Stimulated activated CD8-positive, alpha-beta memory T cell treated with anti-CD3 and anti-CD28 coated beads, Interleukin-12 subunit alpha, Interleukin-12 subunit beta, amount 100 ng/mL, for 4 hours (primary cell): ENCODE results near the gene FARSA.
"Not testable (repeated sequence)": the region's sequence is repeated elsewhere in the genome, so short reads cannot be mapped to it uniquely, and the experiment has no call there.

Experiments
- DNase-seq: peaks from one replicate; pipeline ENCODE4 v3.0.0-alpha.2; 2020; ENCODE audit warnings: low read depth

FARSA gene

GRCh38 chr19:12937093-12937926 lies 3.8 kb upstream of the FARSA start:
- DNase-seq: no peak

DNA sequence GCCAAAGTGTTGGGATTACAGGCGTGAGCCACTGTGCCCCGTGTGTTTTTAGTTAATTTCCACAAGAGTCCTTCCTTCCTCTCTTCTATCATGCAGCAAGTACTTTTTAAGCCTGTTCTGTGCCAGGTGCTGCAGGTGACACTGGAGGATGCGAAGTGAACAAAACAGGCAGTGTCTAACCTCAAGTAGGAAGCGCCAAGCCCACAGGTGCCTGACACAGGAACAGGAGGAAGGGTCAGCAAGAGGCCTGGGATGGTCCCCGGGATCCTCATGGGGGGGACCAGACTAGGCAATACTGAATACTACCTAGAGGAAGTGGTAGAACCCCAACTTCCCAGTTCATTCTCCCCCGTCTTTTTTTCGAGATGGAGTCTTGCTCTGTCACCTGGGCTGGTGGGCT lies 3.1 kb upstream of the FARSA start:
- no peak for DNase-seq

GRCh38 chr19:12935071-12935470 lies 1.6 kb upstream of the FARSA start:
- DNase-seq: no peak

GRCh38 chr19:12932392-12933286 lies 872 bp downstream of the FARSA start:
- no peak for DNase-seq

GRCh38 chr19:12930002-12930645 lies 3.4 kb downstream of the FARSA start:
- DNase-seq: no peak

DNA sequence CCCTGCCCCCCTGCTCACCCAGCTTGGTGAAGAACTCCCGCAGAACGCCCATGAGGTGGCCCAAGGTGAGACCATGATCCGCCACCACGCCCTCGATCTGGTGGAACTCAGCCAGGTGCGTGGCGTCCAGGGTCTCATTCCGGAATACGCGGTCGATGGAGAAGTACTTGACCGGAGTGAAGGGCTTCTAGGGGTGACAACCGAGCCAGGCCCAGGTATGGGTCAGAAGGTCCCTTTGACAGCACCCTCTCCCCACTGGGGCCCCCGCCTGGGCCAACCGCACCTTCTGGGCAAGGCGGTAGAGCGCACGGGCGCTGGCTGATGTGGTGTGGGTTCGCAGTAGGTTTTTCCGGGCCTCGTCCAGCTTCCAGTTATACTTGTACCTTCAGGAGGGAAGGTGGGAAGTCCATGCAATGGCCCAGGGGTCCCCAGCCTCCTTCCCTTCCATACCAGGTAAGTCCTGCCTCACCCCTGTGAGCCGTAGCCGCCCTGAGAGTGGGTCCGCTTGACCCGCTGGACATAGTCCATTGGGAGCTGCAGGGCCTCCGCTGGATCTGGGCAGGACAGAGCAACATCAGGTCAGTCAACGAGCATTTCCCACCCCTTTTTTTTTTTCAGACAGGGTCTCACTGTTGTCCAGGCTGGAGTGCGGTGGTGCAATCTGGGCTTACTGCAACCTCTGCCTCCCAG lies 8.7 kb downstream of the FARSA start:
- DNase-seq: no peak

- DNase-seq: no peak
Measured at GRCh38 chr19:12922959-12923358, 10.6 kb downstream of the FARSA start.

GRCh38 chr19:12921047-12921446 lies 12.5 kb downstream of the FARSA start:
- no peak for DNase-seq

DNA sequence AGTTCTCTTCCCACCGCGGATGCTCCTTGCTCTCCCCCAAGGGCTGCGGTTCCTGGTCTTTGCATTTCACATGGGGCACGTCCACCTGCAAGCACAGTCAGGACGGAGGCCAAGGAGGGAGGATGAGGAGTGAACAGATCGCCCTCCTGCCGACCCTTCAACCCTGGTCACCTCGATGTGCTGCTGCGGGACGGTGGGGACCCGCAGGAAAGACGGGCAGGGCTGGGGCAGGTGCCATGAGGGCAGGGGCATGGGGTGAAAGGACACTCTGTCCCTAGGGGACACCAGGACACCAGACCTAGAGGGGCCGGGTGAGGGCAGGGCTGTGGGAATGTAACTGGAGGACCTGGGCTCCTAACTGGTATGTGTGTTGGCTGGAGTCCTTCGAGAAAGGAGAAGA lies 15.3 kb downstream of the FARSA start:
- DNase-seq: no peak

DNA sequence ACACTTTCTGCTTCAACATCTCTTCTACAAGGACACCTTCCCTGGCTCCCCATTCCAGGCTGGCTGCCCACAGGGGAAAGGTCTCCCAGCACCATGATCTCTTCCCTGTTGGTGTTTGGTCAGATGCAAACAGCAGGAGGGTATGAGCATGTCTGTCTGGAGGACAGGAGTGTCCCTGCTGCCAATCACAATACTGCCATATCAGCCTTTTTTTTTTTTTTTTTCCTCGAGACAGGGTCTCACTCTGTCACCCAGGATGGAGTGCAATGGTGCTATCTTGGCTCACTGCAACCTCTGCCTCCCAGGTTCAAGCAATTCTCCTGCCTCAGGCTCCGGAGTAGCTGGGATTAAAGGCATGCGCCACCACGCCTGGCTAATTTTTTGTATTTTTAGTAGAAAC lies 17.7 kb downstream of the FARSA start:
- DNase-seq: not testable (repeated sequence)

GRCh38 chr19:12913851-12914690 lies 19.4 kb downstream of the FARSA start:
- DNase-seq: no peak

GRCh38 chr19:12913011-12913561 lies 20.4 kb downstream of the FARSA start:
- no peak for DNase-seq

DNA sequence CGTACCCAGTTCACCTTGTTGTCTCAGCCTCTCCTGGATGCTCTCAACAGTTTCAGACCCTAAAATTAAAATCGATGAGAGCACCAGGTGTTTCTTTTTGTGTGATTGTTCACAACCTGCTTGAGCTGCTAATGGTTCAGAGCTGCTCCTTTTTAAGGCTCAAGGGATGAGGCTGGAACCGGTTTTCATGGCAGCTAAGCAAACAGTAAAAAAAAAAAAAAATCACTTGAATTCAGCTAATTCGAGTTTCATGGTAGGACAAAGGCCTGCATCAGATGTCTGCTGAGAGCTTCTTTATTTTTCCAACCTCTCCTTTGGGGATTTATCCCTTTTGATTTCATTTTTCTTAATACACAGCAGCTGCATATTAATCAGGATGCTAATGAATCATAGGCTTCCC lies 20.9 kb downstream of the FARSA start:
- no peak for DNase-seq

GRCh38 chr19:12907166-12907565 lies 26.3 kb downstream of the FARSA start:
- no peak for DNase-seq

DNA sequence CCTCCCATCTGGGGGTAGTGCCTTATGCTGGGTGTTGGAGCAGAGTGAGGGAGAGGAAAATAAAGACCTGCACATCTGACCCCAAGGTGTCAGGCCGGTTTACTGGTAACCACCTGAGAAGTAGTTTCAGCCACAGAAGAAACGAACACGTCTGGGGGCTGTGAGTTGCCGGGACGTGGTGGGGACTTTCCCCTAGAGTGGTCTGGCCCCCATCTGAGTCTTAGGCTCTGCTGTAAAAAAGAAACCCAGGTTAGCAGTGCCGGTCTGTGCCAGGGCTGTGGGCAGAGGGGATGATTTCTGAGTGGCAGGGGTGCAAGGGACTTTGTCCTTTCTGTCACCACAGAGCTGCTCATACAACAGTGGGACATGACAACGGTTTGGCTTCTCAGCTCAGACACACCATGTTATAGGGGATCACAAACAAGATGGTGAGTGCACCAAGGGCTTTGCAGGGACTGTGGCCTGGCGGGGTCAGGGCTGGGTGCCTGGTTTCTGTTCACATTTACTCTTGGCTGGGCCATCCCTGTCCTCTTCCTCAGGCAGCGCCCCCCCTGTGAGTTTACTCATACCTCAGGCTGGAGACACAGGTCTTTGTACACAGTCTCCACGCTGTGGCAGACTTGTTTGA lies 33.5 kb downstream of the FARSA start:
- no peak for DNase-seq

DNA sequence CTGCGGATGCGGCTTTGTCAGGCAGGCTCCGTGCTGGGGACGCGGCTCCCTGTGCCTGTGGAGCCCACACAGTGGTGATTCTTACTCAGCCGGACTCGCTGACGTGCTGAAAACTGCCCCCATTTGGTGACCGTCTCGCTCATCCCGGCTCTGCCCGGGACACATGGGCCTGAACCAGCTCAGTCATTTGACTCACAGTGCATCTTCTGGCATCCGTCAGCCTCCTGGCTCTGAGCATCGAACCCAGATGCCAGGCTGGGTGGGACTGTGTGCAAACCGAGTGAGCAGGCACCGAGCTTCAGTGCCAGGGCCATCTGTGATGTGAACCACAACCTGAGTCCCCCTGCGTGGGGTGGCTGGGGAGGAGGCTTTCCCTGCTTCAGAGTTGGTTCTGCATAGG lies 37.1 kb downstream of the FARSA start:
- no peak for DNase-seq

DNA sequence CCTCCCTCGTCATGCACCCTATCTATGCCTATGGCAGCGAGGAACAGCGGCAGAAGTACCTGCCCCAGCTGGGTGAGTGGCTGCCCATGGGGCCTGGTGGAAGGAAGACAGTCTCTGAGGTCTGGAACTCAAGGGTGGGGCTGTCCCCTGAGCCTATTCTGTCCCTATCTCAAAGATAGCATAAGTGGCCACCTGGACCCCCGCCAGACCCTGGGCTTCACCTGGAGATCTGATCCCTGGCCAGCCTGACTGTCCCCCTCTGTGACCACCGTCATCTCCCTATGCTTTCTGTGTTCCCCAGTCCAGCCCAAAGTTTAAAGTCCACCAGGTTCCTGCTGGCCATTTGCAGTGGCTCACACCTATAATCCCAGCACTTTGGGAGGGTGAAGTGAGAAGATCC lies 39.9 kb downstream of the FARSA start:
- no peak for DNase-seq

DNA sequence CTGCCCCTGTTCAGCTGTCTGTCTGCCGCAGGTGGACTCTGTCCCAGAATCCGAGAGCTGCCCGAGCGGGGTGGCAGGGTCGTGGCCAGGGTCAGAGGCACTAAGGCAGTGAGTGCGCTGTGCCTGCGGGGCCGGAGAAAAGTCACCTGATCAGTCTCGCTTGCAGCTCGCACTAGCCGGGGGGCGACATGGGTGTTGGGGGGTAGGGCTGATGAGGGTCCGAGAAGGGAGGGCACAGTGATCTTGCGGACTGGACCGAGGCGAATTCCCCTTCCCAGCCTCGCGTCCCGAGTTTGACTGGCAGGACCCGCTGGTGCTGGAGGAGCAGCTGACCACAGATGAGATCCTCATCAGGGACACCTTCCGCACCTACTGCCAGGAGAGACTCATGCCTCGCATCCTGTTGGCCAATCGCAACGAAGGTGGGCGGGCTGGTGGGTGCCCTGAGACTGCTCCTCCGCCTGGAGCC lies 41.9 kb downstream of the FARSA start:
- DNase-seq: no peak

- peak; percentile 88 for DNase-seq
Measured at GRCh38 chr19:12890787-12891552, 42.5 kb downstream of the FARSA start, which contains the start of gene GCDH. TSS of gene GCDH (plus strand) at chr19:12891160. CDS start at chr19:12891305, 145 bp downstream.
